Peyer's patch (tissue), 4 donors: Measurements from ENCODE around the gene HMOX1. TPM values are rescaled to one million over a fixed set of nuclear protein-coding genes. Genes with fewer than 3 reads are reported as not detected.
"Not testable (repeated sequence)": the region's sequence is repeated elsewhere in the genome, so short reads cannot be mapped to it uniquely, and the experiment has no call there.

Experiments
- DNase-seq, 3 donors: peaks; one replicate each; pipeline ENCODE4 v3.0.0-alpha.2; 2017 to 2019
- H3K27ac ChIP-seq, 4 donors: fragments of 200-600 bp; sonication (generic); one replicate each; pipeline ENCODE4 v1.5.1; 2016 to 2019
- H3K27me3 ChIP-seq, 2 donors: fragments of 200-600 bp; sonication (generic); one replicate each; pipeline ENCODE4 v1.5.1; 2019
- H3K36me3 ChIP-seq, 3 donors: fragments of 200-600 bp; sonication (generic); one replicate each; pipeline ENCODE4 v1.5.1; 2016 to 2019
- H3K4me1 ChIP-seq, 4 donors: fragments of 200-600 bp; sonication (generic); one replicate each; pipeline ENCODE4 v1.5.1; 2016 to 2019
- H3K4me3 ChIP-seq, 4 donors: fragments of 200-600 bp; sonication (generic); 1 replicate in 3 of 4; 2 replicates in 1 of 4; pipeline ENCODE4 v1.5.1; 2016 to 2019; ENCODE audit warnings: mild to moderate bottlenecking in 1 of 4
- H3K9me3 ChIP-seq, 4 donors: fragments of 200-600 bp; sonication (generic); one replicate each; pipeline ENCODE4 v1.5.1; 2016 to 2019; ENCODE audit warnings: mild to moderate bottlenecking in 1 of 4
- POLR2A ChIP-seq, 2 donors: fragments of 450-650 bp; IDR thresholded peaks; one replicate each; pipeline ENCODE4 v1.5.1; 2017; ENCODE audit warnings: antibody characterized with exemption in 2 of 2, mild to moderate bottlenecking in 2 of 2, moderate library complexity in 2 of 2
- total RNA-seq, 4 donors: library from RNA; depleted of rRNA; stranded (reverse); fragments of >200 nt; gene quantifications; one replicate each; pipeline ENCODE4 v1.1.0, GENCODE V29; 2016
- TF ChIP-seq, protein P1 (sequence below), 6 experiments: fragments of 450-650 bp in 4 of 6; fragments of 200-600 bp in 2 of 6; sonication (generic) in 1 of 6; IDR thresholded peaks; one replicate each; pipeline ENCODE4 v1.5.1; 2017 to 2019; ENCODE audit warnings: antibody characterized with exemption in 6 of 6, mild to moderate bottlenecking in 3 of 6, moderate library complexity in 1 of 6

HMOX1 gene
- total RNA-seq, 4 donors from 2014 or later, result 27.2 to 64.5 (median 46.7) TPM

DNA sequence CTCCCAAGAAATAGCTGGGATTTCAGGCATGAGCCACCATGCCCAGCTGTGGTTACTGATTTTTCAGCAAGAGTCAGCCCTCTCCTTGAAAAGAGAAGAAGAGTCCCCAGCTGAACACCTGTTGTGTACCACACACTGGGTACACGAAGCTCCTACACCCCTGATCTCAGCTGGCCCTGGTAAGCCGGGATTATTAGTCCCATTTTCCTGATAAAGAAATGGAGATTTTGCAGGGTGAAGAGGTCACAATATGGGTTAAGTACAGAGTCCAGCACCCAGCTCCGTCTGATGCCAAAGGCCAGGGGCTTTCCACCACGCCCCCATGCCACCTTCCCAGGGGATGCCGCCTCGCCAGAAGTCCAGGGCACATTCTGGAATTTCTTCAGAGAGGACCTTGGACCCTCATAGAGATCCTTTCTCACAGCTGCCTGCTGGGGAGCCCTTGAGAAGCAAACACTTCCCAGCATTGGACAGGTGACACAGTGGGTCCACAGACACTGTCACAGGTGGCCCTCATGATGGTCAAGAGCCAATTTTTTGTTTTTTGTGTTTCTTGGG, 19.8 kb upstream of the HMOX1 start:
- no peaks in the 10 kb centered on the region for H3K9me3 ChIP-seq
- peaks cover 0 to 19% (median 3%) of the 10 kb centered on the region in 4 donors for H3K4me1 ChIP-seq
- H3K27me3 ChIP-seq, result no peaks in the 10 kb centered on the region
- TF ChIP-seq, protein P1, sequence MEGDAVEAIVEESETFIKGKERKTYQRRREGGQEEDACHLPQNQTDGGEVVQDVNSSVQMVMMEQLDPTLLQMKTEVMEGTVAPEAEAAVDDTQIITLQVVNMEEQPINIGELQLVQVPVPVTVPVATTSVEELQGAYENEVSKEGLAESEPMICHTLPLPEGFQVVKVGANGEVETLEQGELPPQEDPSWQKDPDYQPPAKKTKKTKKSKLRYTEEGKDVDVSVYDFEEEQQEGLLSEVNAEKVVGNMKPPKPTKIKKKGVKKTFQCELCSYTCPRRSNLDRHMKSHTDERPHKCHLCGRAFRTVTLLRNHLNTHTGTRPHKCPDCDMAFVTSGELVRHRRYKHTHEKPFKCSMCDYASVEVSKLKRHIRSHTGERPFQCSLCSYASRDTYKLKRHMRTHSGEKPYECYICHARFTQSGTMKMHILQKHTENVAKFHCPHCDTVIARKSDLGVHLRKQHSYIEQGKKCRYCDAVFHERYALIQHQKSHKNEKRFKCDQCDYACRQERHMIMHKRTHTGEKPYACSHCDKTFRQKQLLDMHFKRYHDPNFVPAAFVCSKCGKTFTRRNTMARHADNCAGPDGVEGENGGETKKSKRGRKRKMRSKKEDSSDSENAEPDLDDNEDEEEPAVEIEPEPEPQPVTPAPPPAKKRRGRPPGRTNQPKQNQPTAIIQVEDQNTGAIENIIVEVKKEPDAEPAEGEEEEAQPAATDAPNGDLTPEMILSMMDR (IDR thresholded peaks at IDR 0.05), result peak in 1 of 6 experiments; percentile 22
- no peak for TF ChIP-seq POLR2A (IDR thresholded peaks at IDR 0.05)
- no peak overlapping the region for H3K4me3 ChIP-seq
- peak overlapping the region in 1 of 4 donors; percentile 30 for H3K27ac ChIP-seq
- DNase-seq, result peak in 2 of 3 donors; percentile 69 to 73
- no peaks in the 10 kb centered on the region for H3K36me3 ChIP-seq

DNA sequence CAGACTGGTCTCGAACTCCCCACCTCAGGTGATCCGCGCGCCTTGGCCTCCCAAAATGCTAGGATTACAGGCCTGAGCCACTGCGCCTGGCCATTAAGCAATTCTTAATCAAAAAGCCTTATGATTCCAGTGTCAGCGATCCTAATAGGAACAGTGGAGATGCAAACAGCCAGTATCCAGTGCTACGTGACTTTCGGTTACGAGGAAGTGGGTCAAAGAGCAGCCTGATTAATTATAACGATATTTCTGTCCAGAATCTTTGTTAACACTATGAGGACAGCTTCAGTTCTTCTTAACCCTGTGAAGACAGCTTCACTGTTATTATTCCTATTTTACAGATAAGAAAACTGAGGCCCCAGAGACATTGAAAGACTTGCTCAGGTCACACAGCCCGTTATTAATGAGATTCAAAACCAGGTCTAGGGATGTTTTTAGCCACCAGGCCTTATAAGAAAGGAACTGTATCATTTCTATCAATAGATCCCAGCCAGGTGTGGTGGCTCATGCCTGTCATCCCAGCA, 17.3 kb upstream of the HMOX1 start:
- Histone ChIP-seq H3K36me3 (no peaks in the 10 kb centered on the region), H3K9me3 (no peaks in the 10 kb centered on the region), H3K4me1 (peaks cover 0 to 30% (median 6%) of the 10 kb centered on the region in 4 donors), H3K27me3 (no peaks in the 10 kb centered on the region), H3K27ac (peak overlapping the region; percentile 31 to 92 (median 75)), H3K4me3 (peak overlapping the region in 2 of 4 donors; percentile 5 to 26)
- DNase-seq, result no peak
- no peak for TF ChIP-seq POLR2A (IDR thresholded peaks at IDR 0.05)
- TF ChIP-seq, protein P1 (IDR thresholded peaks at IDR 0.05), result no peak

DNA sequence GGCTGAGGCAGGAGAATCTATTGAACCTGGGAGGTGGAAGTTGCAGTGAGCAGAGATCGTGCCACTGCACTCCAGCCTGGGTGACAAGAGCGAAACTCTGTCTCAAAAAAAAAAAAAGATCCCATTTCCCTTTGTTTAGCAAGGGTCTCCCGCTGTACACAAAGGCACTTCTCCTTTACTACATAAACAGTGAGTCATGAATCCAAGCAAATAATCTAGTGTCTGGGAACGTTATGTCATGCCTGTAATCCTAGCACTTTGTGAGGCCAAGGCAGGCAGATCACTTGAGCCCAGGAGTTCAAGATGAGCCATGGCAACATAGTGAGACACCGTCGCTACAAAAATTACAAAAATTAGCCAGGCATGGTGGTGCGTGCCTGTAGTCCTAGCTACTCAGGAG, 16.7 kb upstream of the HMOX1 start:
- not testable (repeated sequence) for H3K4me3 ChIP-seq, H3K27me3 ChIP-seq, DNase-seq, H3K36me3 ChIP-seq, H3K9me3 ChIP-seq
- Histone ChIP-seq H3K27ac (peak overlapping the region in 3 of 4 donors; percentile 70 to 92 (median 80)), H3K4me1 (peaks cover 0 to 31% (median 6%) of the 10 kb centered on the region in 4 donors)

DNA sequence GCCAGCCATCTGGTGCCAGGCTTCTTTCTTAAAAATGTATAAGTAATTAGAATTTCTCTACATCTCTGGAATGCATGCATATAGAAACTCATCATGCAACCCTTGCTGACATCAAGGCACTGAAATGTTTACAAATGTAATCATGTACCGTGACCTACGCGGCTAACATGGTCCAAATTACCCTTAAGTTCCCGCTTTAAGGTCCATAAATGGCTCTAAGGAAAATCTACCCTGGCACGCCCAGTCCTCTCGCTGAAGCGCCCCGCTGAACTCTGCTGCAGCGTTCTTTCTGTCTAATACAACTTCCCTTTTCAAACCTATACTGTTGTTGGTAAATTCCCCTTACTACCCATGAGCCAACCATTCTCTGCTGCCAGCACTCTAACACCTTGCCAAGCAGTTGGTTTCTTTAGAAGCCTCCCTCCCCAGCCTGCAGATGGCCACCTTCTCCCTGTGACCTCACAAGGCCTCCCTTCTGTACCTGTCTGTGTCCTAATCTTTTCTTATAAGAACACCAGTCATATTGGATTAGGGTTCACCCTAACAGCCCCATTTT, 13.5 kb upstream of the HMOX1 start:
- H3K27ac ChIP-seq, result peak overlapping the region; percentile 21 to 73 (median 50)
- H3K27me3 ChIP-seq, result no peaks in the 10 kb centered on the region
- TF ChIP-seq, protein P1 (IDR thresholded peaks at IDR 0.05), result no peak
- TF ChIP-seq POLR2A (IDR thresholded peaks at IDR 0.05), result no peak
- H3K36me3 ChIP-seq, result no peaks in the 10 kb centered on the region
- peak; percentile 65 to 80 (median 71) for DNase-seq
- no peaks in the 10 kb centered on the region for H3K9me3 ChIP-seq
- H3K4me1 ChIP-seq, result peaks cover 0 to 48% (median 10%) of the 10 kb centered on the region in 4 donors
- no peak overlapping the region for H3K4me3 ChIP-seq

DNA sequence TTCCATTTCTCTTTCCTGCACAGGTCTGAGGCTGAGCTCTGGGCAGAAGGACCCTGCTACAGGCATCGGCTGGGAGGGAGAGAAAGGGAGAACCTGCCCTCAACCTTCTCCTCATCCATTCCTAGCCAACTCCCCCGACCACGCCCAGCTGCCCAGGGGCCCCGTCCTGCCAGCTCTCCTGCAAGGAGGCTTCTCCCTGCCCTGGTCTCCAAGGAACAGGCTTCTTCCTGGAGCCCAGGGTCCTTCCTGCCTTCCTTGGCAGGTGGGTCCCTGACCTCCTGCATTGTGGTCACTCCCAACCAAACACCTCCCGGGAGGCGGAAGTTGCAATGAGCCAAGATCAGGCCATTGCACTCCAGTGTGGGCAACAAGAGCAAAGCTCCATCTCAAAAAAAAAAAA, 12.5 kb upstream of the HMOX1 start:
- no peaks in the 10 kb centered on the region for H3K27me3 ChIP-seq
- no peaks in the 10 kb centered on the region for H3K9me3 ChIP-seq
- no peaks in the 10 kb centered on the region for H3K36me3 ChIP-seq
- TF ChIP-seq, protein P1 (IDR thresholded peaks at IDR 0.05), result no peak
- TF ChIP-seq POLR2A (IDR thresholded peaks at IDR 0.05), result no peak
- peak in 1 of 3 donors; percentile 62 for DNase-seq
- peak overlapping the region in 2 of 4 donors; percentile 64 to 73 for H3K27ac ChIP-seq
- peaks cover 0 to 50% (median 8%) of the 10 kb centered on the region in 4 donors for H3K4me1 ChIP-seq
- H3K4me3 ChIP-seq, result no peak overlapping the region

DNA sequence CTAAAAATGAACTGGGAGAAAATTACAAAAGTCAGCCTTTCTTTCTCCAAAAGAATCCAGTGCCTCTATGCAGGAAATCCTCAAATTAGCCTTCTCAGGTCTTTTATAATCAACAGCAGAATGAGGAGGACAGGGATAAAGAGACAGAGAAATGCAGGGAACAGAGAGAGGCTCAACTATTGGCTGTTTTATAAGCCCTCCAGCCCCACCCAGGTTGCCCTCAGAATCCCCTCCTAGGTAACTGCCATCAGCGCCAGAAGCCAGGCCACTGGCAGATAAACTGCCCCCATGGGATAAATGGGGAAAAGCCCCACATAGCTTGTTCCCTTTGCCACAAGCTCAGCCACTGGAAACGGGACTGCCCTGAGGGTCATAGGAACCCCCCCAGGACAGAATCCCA, 10.9 kb upstream of the HMOX1 start:
- H3K27me3 ChIP-seq, result no peaks in the 10 kb centered on the region
- no peaks in the 10 kb centered on the region for H3K9me3 ChIP-seq
- H3K27ac ChIP-seq, result no peak overlapping the region
- no peak for DNase-seq
- no peak for TF ChIP-seq POLR2A (IDR thresholded peaks at IDR 0.05)
- TF ChIP-seq, protein P1 (IDR thresholded peaks at IDR 0.05), result no peak
- H3K4me3 ChIP-seq, result no peak overlapping the region
- H3K36me3 ChIP-seq, result no peaks in the 10 kb centered on the region
- H3K4me1 ChIP-seq, result peaks cover 0 to 38% (median 8%) of the 10 kb centered on the region in 4 donors
